BLaER1 (cell line): ENCODE measurements around the gene DGUOK.
A peak's percentile ranks its signal among the peaks of the same experiment; 100 is the strongest.
"Not testable (repeated sequence)": the region's sequence is repeated elsewhere in the genome, so short reads cannot be mapped to it uniquely, and the experiment has no call there.

ENCODE experiments used
- H3K27ac ChIP-seq: shearing (Covaris generic); formaldehyde crosslinking; 2 replicates; pipeline ENCODE4 v1.8.1; 2022
- H3K27me3 ChIP-seq: shearing (Covaris generic); formaldehyde crosslinking; 2 replicates; pipeline ENCODE4 v1.8.1; 2022
- H3K36me3 ChIP-seq: shearing (Covaris generic); formaldehyde crosslinking; 2 replicates; pipeline ENCODE4 v1.8.1; 2022
- H3K4me1 ChIP-seq: shearing (Covaris generic); formaldehyde crosslinking; 2 replicates; pipeline ENCODE4 v1.8.1; 2022
- H3K4me2 ChIP-seq: shearing (Covaris generic); formaldehyde crosslinking; 2 replicates; pipeline ENCODE4 v1.8.1; 2022
- H3K4me3 ChIP-seq: shearing (Covaris generic); formaldehyde crosslinking; 2 replicates; pipeline ENCODE4 v1.8.1; 2022
- H3K9ac ChIP-seq: shearing (Covaris generic); formaldehyde crosslinking; 2 replicates; pipeline ENCODE4 v1.8.1; 2022
- H3K9me3 ChIP-seq: shearing (Covaris generic); formaldehyde crosslinking; 2 replicates; pipeline ENCODE4 v1.8.1; 2022
- H4K20me1 ChIP-seq: shearing (Covaris generic); formaldehyde crosslinking; 2 replicates; pipeline ENCODE4 v1.8.1; 2022
- Cebpa-rat ChIP-seq: shearing (Covaris generic); IDR thresholded peaks from 2 replicates; pipeline ENCODE4 v1.8.1; 2022

The DGUOK gene

DNA sequence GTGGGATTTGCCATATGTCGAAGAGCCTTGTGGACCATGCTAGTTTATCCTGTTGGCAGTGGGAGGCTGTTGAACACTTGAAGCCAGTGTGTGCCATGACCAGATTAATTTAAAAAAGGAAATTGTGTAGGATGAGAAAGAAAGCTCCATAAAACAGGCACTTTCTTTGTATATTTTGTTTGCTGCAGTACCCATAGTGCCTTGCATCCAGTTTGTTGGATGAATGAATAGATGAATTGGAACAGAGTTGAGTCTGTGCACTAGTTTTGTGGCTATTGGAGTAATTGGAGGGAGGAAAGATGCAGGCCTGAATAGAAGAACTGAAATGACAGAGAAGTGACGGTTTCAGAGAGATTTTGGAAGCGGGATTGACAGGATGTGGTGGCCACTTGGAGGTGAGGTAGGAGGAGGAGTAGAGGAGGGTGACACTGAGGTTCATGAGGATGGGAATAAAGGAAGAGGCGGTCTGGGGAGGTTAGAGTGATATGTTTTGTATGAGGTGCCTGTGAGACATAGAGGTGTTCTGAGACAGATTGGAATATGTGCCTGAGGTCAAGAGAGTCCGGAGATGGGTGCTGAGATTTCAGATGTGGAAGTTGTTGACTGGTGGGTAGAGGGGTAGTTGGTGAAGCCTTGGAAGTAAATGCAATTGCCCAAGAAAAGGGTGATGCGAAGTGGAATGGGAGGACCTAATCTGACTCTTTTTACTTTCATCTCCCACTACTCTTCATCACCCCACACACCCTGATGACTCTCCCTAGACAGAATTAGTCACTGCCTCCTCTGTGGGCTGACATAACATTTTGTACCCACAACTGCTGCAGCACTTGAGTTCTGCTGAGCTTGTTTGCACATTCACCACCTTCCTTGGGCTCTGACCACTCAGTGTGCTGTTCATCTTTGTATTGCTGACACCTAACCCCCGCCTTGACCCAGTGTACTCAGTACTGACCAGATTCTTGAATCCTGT, 5.1 kb downstream of the DGUOK start:
- Histone ChIP-seq H3K27me3 (no peaks in the 10 kb centered on the region), H3K4me3 (no peak overlapping the region), H3K27ac (no peak overlapping the region), H3K9ac (no peak overlapping the region), H3K4me2 (no peak overlapping the region), H3K36me3 (peaks cover 67% of the 10 kb centered on the region), H3K9me3 (no peaks in the 10 kb centered on the region), H3K4me1 (peaks cover 31% of the 10 kb centered on the region), H4K20me1 (peaks cover 80% of the 10 kb centered on the region)
- TF ChIP-seq Cebpa-rat, result no peak

DNA sequence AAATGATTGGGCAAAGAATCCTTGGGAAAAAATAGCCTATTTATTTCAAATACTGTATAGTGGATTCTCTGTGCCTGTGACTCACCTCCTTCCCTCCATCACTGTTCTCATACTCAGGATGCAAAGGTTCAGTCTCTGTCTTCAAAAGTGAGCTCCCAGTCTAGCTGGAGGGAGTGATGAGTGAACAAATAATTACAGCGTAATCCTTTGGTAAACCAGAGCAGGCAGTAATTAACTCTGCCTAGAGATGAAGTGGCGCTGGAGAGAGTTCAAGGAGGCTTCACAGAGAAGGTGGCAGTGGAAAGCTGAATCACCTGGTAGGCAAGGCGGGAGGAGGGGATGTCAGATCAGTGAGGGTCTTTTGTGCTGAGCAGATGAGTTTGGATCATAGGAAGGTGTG, 6.5 kb downstream of the DGUOK start:
- H3K36me3 ChIP-seq, result peaks cover 79% of the 10 kb centered on the region
- H3K4me2 ChIP-seq, result no peak overlapping the region
- no peaks in the 10 kb centered on the region for H3K27me3 ChIP-seq
- H4K20me1 ChIP-seq, result peaks cover 94% of the 10 kb centered on the region
- H3K9ac ChIP-seq, result no peak overlapping the region
- TF ChIP-seq Cebpa-rat, result no peak
- H3K4me1 ChIP-seq, result peaks cover 26% of the 10 kb centered on the region
- no peak overlapping the region for H3K27ac ChIP-seq
- no peaks in the 10 kb centered on the region for H3K9me3 ChIP-seq
- no peak overlapping the region for H3K4me3 ChIP-seq

GRCh38 chr2:73935641-73936040, 9.0 kb downstream of the DGUOK start:
- no peak overlapping the region for H3K27ac ChIP-seq
- peaks cover 100% of the 10 kb centered on the region for H4K20me1 ChIP-seq

DNA sequence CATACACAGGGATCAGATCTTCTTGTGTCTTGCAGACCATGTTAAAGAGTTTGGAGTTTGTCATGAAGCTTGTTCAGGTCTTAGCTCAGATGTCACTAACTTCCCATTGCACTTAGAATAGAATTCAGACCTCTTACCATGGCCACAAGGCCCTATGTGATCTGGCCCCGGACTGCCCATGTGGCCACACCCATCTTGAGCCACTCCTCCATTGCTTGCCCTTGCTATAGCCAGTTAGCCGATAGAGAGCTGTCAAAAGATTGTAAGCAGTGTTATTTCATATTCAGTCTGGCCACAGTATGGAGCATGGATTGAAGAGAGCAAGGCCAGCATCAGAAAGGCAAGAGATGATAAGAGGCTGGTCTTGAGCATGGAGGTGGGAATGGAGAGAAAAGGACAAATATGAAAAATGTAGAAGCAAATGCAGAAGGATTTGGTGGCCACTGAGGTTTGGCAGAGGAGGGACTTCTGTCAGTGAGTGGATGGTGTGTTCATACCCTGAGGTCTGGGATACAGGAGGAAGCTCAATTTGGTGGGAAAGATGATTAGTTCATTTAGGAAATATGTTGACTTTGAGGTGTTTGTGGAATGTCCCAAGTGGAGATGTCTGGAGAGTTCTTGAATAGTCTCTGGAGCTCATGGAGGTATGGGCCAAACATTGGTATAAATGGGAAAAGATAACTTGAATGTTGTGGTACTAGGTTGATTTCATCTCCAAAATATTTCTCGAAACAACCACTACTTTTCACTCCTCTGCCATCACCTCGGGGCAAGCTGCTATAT, 10.6 kb downstream of the DGUOK start:
- Histone ChIP-seq H3K36me3 (peaks cover 83% of the 10 kb centered on the region), H3K27ac (no peak overlapping the region), H3K27me3 (no peaks in the 10 kb centered on the region), H3K4me1 (peaks cover 20% of the 10 kb centered on the region), H3K4me2 (no peak overlapping the region), H4K20me1 (peaks cover 100% of the 10 kb centered on the region), H3K9ac (no peak overlapping the region), H3K4me3 (no peak overlapping the region), H3K9me3 (no peaks in the 10 kb centered on the region)
- no peak for TF ChIP-seq Cebpa-rat

More at GRCh38 chr2:73935641-73936040, 9.0 kb downstream of the DGUOK start:
- Histone ChIP-seq H3K4me1 (peaks cover 20% of the 10 kb centered on the region), H3K9me3 (no peaks in the 10 kb centered on the region), H3K27me3 (no peaks in the 10 kb centered on the region), H3K4me2 (no peak overlapping the region), H3K36me3 (peaks cover 85% of the 10 kb centered on the region), H3K9ac (no peak overlapping the region), H3K4me3 (no peak overlapping the region)
- TF ChIP-seq Cebpa-rat, result no peak

DNA sequence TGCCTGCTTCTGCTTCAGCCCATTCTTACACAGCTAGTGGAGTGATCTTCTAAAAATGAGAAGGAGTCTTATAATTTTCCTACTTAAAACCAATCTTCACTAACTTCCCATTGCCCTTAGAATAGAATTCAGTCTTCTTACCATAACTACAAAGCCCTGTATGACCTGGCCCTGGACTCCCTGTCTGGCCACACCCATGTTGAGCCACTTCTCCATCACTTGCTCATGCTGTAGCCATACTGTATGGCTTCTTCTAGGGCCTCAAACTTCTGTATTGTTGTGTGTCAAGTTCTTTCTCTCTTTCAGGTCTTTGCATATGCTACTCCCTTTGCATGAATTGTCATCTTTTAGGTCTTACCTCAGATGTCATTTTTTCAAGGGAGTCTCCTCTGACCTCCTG, 11.2 kb downstream of the DGUOK start:
- Histone ChIP-seq H3K9ac (no peak overlapping the region), H3K36me3 (peaks cover 76% of the 10 kb centered on the region), H3K4me2 (peak overlapping the region; percentile 47; the same call in 1 of the 2 replicates), H3K4me1 (peaks cover 20% of the 10 kb centered on the region), H3K4me3 (no peak overlapping the region), H3K27ac (no peak overlapping the region), H4K20me1 (peaks cover 100% of the 10 kb centered on the region), H3K27me3 (no peaks in the 10 kb centered on the region), H3K9me3 (no peaks in the 10 kb centered on the region)
- TF ChIP-seq Cebpa-rat, result no peak

DNA sequence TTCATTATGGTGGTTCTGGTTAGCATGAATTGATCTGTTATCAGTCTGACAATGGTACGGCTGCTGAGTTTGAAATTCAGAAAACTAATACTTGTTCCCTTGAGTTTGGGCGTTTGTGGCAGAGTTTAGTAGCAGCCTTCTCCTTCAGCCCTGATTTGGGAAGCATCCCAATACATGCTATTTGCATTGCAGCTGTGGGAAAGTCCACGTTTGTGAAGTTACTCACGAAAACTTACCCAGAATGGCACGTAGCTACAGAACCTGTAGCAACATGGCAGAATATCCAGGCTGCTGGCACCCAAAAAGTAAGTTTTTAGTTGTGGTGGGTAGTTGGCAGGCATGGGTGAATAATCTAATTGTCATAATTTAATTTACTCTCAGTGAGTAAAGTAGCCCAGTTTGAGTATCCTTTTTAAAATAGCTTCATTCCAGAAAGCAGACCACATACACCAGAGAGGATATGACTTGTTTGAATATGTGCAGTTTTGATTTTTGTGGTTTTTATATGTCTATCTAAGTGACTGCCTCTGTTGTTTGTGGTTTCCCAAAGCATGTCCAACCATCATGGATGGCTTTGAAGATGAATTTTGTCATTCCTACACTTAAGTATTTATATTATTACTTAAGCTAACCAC, 12.2 kb downstream of the DGUOK start:
- Histone ChIP-seq H3K9me3 (no peaks in the 10 kb centered on the region), H3K4me3 (no peak overlapping the region), H3K27ac (no peak overlapping the region), H3K4me1 (peaks cover 20% of the 10 kb centered on the region), H3K27me3 (no peaks in the 10 kb centered on the region), H3K36me3 (peaks cover 78% of the 10 kb centered on the region), H3K4me2 (peak overlapping the region; percentile 47), H3K9ac (no peak overlapping the region), H4K20me1 (peaks cover 100% of the 10 kb centered on the region)
- no peak for TF ChIP-seq Cebpa-rat

DNA sequence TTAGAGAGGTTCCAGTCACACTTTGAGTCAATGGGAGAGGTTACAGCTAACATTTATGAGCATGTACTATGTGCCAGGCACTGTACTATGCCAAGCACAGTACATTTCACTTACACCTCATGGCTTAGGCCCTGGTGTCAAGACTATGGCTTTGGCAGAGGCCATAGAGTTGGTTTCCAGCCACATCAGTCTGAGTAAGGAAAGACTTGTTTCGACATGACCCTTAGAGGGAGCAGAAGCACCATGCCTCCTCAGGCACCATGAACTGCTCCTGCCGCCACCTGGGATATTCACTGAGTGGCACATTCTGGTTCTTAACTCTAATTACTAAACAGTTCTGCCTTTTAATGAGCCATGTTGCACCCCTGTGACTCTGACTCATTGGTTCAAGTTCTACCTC, 12.7 kb downstream of the DGUOK start:
- H3K27ac ChIP-seq, result no peak overlapping the region
- peaks cover 20% of the 10 kb centered on the region for H3K4me1 ChIP-seq
- no peaks in the 10 kb centered on the region for H3K27me3 ChIP-seq
- peaks cover 100% of the 10 kb centered on the region for H4K20me1 ChIP-seq
- no peak overlapping the region for H3K9ac ChIP-seq
- H3K9me3 ChIP-seq, result no peaks in the 10 kb centered on the region
- H3K4me2 ChIP-seq, result peak overlapping the region; percentile 47
- no peak for TF ChIP-seq Cebpa-rat
- H3K4me3 ChIP-seq, result no peak overlapping the region
- H3K36me3 ChIP-seq, result peaks cover 78% of the 10 kb centered on the region

DNA sequence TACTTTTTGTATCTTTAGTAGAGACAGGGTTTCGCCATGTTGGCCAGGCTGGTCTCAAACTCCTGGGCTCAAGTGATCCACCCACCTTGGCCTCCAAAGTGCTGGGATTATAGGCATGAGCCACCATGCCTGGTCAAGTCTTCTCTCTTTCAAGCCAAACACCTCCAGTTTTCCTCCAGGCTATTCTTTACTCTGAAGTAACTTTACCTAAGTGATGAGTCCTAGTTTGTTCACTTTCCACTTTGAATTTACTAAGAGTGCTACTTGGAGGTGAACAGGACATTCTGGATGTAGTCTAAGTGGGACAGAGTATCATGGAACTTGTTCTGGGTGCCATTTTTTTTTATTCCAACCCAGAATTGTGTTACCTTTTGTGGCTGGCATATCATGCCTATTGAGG, 13.4 kb downstream of the DGUOK start:
- H3K27ac ChIP-seq, H3K4me2 ChIP-seq, H3K4me3 ChIP-seq, H3K9ac ChIP-seq, H3K9me3 ChIP-seq, H3K27me3 ChIP-seq: not testable (repeated sequence)
- peaks cover 100% of the 10 kb centered on the region for H4K20me1 ChIP-seq
- peaks cover 78% of the 10 kb centered on the region for H3K36me3 ChIP-seq
- peaks cover 20% of the 10 kb centered on the region for H3K4me1 ChIP-seq

GRCh38 chr2:73942664-73943063, 16.0 kb downstream of the DGUOK start:
- peaks cover 78% of the 10 kb centered on the region for H3K36me3 ChIP-seq

More at GRCh38 chr2:73942664-73943063, 16.0 kb downstream of the DGUOK start:
- TF ChIP-seq Cebpa-rat, result no peak
- no peaks in the 10 kb centered on the region for H3K9me3 ChIP-seq
- no peak overlapping the region for H3K4me2 ChIP-seq
- H4K20me1 ChIP-seq, result peaks cover 100% of the 10 kb centered on the region
- H3K9ac ChIP-seq, result no peak overlapping the region
- H3K27me3 ChIP-seq, result no peaks in the 10 kb centered on the region
- H3K27ac ChIP-seq, result no peak overlapping the region
- H3K4me3 ChIP-seq, result no peak overlapping the region
- H3K4me1 ChIP-seq, result peaks cover 20% of the 10 kb centered on the region
